Retina (tissue), 1 donor: Measurements from ENCODE around the gene GSK3B.
"Not testable (repeated sequence)": the region's sequence is repeated elsewhere in the genome, so short reads cannot be mapped to it uniquely, and the experiment has no call there.

ENCODE experiments used
- DNase-seq: peaks from one replicate; pipeline ENCODE4 v3.0.0-alpha.2; 2016

GSK3B gene

GRCh38 chr3:119998166-119998565 lies 96.1 kb downstream of the GSK3B start:
- DNase-seq = no peak

GRCh38 chr3:119990888-119991287 lies 103.4 kb downstream of the GSK3B start:
- DNase-seq = no peak

- DNase-seq = no peak
These were observed 104.1 kb downstream of the GSK3B start for GRCh38 chr3:119989981-119990655.

GRCh38 chr3:119986812-119987211 lies 107.4 kb downstream of the GSK3B start:
- DNase-seq = not testable (repeated sequence)

GRCh38 chr3:119981386-119981785 lies 112.9 kb downstream of the GSK3B start:
- no peak for DNase-seq

- no peak for DNase-seq
These were observed 115.6 kb downstream of the GSK3B start for GRCh38 chr3:119978554-119979208.

GRCh38 chr3:119977353-119977752 lies 116.9 kb downstream of the GSK3B start:
- no peak for DNase-seq

- no peak for DNase-seq
These were observed 118.0 kb downstream of the GSK3B start for GRCh38 chr3:119976214-119976613.

- no peak for DNase-seq
These were observed 119.6 kb downstream of the GSK3B start for GRCh38 chr3:119974656-119975055.

- DNase-seq = no peak
These were observed 121.1 kb downstream of the GSK3B start for GRCh38 chr3:119973018-119973646.

GRCh38 chr3:119969759-119970158 lies 124.5 kb downstream of the GSK3B start:
- DNase-seq = no peak

GRCh38 chr3:119967353-119968006 lies 126.8 kb downstream of the GSK3B start:
- no peak for DNase-seq

GRCh38 chr3:119965692-119966091 lies 128.6 kb downstream of the GSK3B start:
- DNase-seq = no peak

- no peak for DNase-seq
These were observed 130.0 kb downstream of the GSK3B start for GRCh38 chr3:119964294-119964693.

- no peak for DNase-seq
These were observed 138.3 kb downstream of the GSK3B start for GRCh38 chr3:119955972-119956371.

- DNase-seq = no peak
These were observed 143.5 kb downstream of the GSK3B start for GRCh38 chr3:119950666-119951325.

GRCh38 chr3:119945291-119945690 lies 149.0 kb downstream of the GSK3B start:
- DNase-seq = no peak

- no peak for DNase-seq
These were observed 150.2 kb downstream of the GSK3B start for GRCh38 chr3:119944091-119944490.

- DNase-seq = no peak
These were observed 155.2 kb downstream of the GSK3B start for GRCh38 chr3:119939077-119939476.

- DNase-seq = no peak
These were observed 157.0 kb downstream of the GSK3B start for GRCh38 chr3:119937229-119937628.

- no peak for DNase-seq
These were observed 160.0 kb downstream of the GSK3B start for GRCh38 chr3:119934249-119934648.

GRCh38 chr3:119933207-119933606 lies 161.0 kb downstream of the GSK3B start:
- no peak for DNase-seq

GRCh38 chr3:119930286-119930685 lies 164.0 kb downstream of the GSK3B start:
- DNase-seq = no peak
